Hair follicle dermal papilla cell (primary cell): ENCODE measurements around the gene ZC2HC1B. TPM values are rescaled to one million over a fixed set of nuclear protein-coding genes. Genes with fewer than 3 reads are reported as not detected.

Experiments
- small RNA-seq: library from RNA; depleted of rRNA; stranded (forward); fragments of <200 nt; gene quantifications from one replicate; pipeline ENCODE3, GENCODE V24; 2012
- total RNA-seq: library from RNA; depleted of rRNA; stranded (reverse); fragments of >200 nt; gene quantifications from 2 replicates; pipeline ENCODE4 v1.2.3, GENCODE V29; 2012

The ZC2HC1B gene, protein sequence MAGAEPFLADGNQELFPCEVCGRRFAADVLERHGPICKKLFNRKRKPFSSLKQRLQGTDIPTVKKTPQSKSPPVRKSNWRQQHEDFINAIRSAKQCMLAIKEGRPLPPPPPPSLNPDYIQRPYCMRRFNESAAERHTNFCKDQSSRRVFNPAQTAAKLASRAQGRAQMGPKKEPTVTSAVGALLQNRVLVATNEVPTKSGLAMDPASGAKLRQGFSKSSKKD
- 0.16 TPM in 1 of 2 replicates, not detected in the other for total RNA-seq

DNA sequence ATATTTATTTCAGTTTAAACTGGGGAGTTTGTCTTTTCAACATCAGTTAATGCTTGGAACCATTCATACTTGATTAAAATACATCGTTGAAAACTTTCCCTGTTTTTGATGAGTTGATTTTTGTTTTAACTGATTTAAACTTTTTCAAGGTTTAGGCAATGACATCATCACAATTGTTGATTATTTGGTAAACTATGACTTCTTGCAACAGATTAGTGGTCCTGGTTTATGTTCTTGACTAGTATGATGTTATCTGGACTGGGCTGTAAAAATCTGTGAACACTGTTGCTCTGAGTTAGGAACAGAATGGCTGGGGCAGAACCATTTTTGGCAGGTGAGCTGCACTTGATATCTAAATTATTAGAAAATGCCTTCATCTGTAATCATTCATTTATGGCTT, at the start of gene ZC2HC1B:
TSS of gene ZC2HC1B (plus strand) at position 241 of the 400 bp plus-strand sequence. CDS start at position 307, 66 bp downstream.

DNA sequence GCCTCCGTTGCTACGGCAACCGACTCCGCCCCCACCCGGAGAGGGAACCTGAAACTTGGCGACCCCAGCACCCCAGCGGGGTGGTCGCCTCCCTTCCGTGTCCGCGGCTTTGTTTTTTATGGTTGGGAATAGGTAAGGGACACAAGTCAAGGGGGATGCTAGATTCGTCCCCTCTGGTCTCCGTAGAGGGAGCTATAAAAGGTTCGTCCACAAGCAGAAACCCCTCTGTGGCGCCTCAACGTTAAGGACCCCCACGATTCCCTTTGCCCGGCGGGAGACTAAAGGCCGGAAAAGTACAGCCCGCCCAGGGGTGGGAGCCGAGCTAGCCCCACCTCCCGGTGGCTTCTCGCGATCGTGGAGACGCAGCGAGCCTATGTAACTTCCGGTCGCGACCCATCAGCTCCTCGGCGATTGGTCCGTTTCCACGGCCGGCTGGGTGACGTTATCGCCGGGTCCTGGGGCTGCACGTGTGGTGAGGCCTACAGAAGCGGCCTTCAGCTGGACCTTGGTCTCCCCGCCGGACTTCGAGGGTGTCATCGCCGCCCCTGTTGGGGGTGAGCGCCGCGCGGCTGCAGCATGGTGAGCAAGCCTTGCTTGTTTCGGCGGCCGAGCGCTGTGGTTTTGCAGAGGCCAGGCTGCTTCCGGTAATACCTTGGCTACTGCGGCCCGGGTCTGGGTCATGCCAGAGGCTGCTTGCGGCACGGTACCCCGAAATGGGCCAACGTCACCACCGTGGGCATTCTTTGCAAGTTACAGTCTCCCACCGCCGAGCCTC, 21.2 kb upstream of the ZC2HC1B start, which contains the start of gene LTV1:
TSS of gene LTV1 (plus strand) at position 437 of the 775 bp plus-strand sequence. CDS start at position 577, 140 bp downstream.

Small RNA genes lying within 50 kb of the gene (small RNA-seq; reads per million reads assigned to genes)
- gene ZC2HC1B: not detected

Other genes with a start within 250 kb of the ZC2HC1B start
- 54.8 and 70.2 TPM in 2 replicates for gene PHACTR2, start 186.5 kb upstream of the ZC2HC1B start, total RNA-seq
- gene LTV1, start 21.1 kb upstream of the ZC2HC1B start, total RNA-seq: 11.8 and 12.9 TPM in 2 replicates
- gene PLAGL1, start 143.8 kb downstream of the ZC2HC1B start, total RNA-seq: 25.6 and 36.2 TPM in 2 replicates
- 65.6 and 77.0 TPM in 2 replicates for gene SF3B5, start 231.1 kb downstream of the ZC2HC1B start, total RNA-seq